ENCODE data around the gene PSMD1.

The PSMD1 gene

DNA sequence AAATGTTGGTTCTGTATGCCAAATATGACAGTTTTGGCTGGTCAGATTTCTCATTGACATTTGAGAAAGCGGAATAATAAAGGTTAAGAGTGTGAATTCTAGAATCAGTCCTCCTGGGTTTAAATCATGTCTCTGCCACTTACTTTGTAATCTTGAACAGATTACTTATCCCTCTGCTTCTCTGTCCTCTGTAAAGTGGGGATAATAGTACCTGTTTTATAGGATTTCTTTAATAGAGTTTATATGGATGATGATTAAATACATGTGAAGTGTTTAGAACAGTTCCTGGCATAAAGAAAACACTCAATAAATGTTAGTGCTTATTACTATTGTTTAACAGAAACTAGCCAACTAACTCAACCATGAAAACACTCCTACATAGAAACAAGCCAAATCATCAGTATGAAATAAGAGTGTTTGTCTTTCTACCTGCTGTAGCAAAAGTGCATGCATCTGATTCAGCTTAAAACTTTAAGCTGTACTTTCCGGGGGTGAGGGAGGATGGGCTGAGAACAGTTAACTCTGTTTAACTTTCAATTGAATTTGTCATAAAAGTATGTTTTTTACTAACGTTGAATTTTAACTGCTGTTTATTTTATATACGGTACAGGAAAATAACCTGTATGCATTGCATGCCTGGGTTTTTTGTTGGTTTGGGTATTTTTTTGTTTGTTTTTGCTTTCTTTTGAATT, 61.4 kb downstream of the PSMD1 start:
- peaks cover 4% of the 10 kb centered on the region for H3K36me3 Mint-ChIP-seq (ENCODE audit: insufficient read depth)

DNA sequence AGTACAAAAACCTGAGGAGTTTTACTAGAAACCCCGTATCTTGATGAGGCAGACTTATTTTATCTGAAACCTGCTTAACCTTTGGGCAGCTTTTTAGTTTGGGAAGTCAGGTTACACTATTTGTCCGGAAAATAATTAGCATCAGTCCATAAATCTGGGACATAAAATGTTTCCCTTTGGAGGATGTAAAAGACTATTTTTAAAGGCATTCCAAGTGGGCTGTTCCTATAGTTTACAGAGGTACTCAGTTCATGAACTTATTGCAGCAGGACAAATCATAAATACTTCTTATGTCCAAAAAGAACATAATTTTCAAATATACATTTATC, 61.9 kb downstream of the PSMD1 start:
- no peaks in the 10 kb centered on the region for H3K9me3 Mint-ChIP-seq
- no peak overlapping the region for H3K27ac Mint-ChIP-seq (ENCODE audit: low read depth)
- ATAC-seq (replicated peaks; ENCODE audit: extremely low read depth, poor library complexity, severe bottlenecking) (no peak), DNase-seq (ENCODE audit: low spot score in 2 of 2) (no peak)
- peaks cover 6% of the 10 kb centered on the region for H3K4me1 Mint-ChIP-seq
- H3K4me3 Mint-ChIP-seq: no peak overlapping the region
- no peaks in the 10 kb centered on the region for H3K27me3 Mint-ChIP-seq
- H3K36me3 Mint-ChIP-seq (ENCODE audit: insufficient read depth): peaks cover 2% of the 10 kb centered on the region

More for the DNA sequence above, 61.4 kb downstream of the PSMD1 start:
- no peak for DNase-seq (ENCODE audit: low spot score in 2 of 2)
- Mint-ChIP-seq H3K27ac (ENCODE audit: low read depth) (no peak overlapping the region), H3K4me1 (peaks cover 6% of the 10 kb centered on the region), H3K4me3 (no peak overlapping the region), H3K9me3 (no peaks in the 10 kb centered on the region), H3K27me3 (no peaks in the 10 kb centered on the region)
- ATAC-seq (replicated peaks; ENCODE audit: extremely low read depth, poor library complexity, severe bottlenecking): no peak

DNA sequence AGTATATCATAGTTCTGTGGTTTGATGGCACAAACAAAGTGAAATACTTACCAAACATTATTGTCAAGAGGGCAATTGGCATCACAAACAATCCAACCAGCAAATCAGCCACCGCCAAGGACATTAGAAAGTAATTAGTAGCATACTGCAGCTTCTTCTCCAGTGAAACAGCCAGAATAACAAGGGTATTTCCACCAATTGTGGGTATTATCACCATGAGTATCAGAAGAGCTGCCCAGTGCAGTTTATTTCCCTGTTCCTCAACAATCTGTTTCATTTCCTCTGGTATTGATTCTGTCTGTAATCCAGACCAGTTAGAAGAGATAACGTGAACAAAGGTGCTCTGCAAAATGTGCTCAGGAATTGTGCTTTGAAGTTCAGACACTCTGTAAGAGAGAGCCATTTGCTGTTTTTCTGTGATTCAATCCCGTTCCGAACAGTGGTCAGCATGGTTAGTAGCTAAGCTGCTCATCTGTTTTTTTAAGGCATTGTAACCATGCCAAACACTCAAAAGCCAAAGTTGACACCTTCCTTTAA, 66.8 kb downstream of the PSMD1 start:
- ATAC-seq (replicated peaks; ENCODE audit: extremely low read depth, poor library complexity, severe bottlenecking) (no peak), DNase-seq (ENCODE audit: low spot score in 2 of 2) (no peak)
- no peak overlapping the region for H3K4me3 Mint-ChIP-seq
- no peaks in the 10 kb centered on the region for H3K27me3 Mint-ChIP-seq
- no peaks in the 10 kb centered on the region for H3K9me3 Mint-ChIP-seq
- no peak overlapping the region for H3K27ac Mint-ChIP-seq (ENCODE audit: low read depth)
- H3K4me1 Mint-ChIP-seq: peaks cover 6% of the 10 kb centered on the region
- H3K36me3 Mint-ChIP-seq (ENCODE audit: insufficient read depth): no peaks in the 10 kb centered on the region

DNA sequence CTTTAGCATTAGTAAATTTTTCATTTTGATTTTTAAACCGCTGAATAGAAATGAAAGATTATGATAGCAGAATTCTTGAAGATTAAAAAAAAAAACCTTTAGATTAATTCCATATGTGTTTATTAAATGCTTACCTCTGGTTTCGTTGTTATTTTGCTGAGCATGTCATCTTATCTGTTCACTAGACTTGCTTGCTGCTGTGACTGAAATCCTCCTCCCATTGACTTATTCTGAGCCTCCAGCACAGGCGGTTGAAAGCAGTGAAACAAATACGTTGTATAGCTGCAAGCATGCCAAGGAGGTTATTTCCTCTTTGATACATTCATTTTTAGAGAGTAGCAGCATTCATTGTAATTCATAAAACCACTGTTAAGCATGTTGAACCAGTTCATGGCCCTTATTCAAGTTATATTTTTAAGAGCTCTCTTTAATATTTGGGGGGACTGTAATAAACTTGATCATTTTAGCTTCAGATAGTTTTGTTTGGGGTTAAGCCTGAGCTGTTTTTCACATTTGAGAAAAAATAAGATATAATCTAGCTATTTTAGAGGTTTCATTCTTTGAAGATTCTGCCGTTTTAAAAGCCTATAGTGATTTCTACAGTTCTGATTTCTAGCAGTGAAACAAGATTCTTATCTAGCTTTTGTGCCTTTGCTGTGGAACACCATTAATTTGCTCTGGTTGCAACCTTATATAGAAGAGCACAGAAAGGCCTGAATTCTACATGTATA, 68.3 kb downstream of the PSMD1 start, which contains the start of gene HTR2B:
Gene HTR2B, minus strand, starts transcription at position 205 of the 731 bp plus-strand sequence. CDS start 1,278 bp downstream, outside the sequence.
- Mint-ChIP-seq H3K9me3 (no peaks in the 10 kb centered on the region), H3K4me1 (peaks cover 6% of the 10 kb centered on the region), H3K36me3 (ENCODE audit: insufficient read depth) (no peaks in the 10 kb centered on the region), H3K27me3 (no peaks in the 10 kb centered on the region), H3K4me3 (no peak within 1 kb of the TSS), H3K27ac (ENCODE audit: low read depth) (peak within 1 kb of the TSS; percentile 7)
- ATAC-seq (replicated peaks; ENCODE audit: extremely low read depth, poor library complexity, severe bottlenecking): no peak
- DNase-seq (ENCODE audit: low spot score in 2 of 2): no peak

DNA sequence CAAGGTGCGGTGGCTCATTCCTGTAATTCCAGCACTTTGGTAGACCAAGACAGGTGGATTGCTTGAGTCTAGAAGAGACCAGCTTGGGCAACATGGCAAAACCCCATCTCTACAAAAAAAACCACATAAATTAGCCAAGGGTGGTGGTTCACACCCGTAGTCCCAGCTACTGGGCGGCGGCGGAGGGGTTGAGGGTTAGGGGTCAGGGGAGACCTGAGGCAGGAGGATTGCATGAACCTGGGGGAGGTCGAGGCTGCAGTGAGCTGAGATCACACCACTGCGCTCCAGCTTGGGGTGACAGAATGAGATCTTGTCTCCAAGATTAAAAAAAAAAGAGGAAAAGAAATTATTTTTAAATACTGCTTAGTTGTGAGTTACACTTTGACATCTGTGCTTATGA, 69.5 kb downstream of the PSMD1 start:
- Mint-ChIP-seq H3K27me3 (no peaks in the 10 kb centered on the region), H3K9me3 (no peaks in the 10 kb centered on the region), H3K36me3 (ENCODE audit: insufficient read depth) (no peaks in the 10 kb centered on the region), H3K4me3 (no peak overlapping the region), H3K27ac (ENCODE audit: low read depth) (no peak overlapping the region), H3K4me1 (peaks cover 6% of the 10 kb centered on the region)
- ATAC-seq (replicated peaks; ENCODE audit: extremely low read depth, poor library complexity, severe bottlenecking): no peak
- DNase-seq (ENCODE audit: low spot score in 2 of 2): no peak

DNA sequence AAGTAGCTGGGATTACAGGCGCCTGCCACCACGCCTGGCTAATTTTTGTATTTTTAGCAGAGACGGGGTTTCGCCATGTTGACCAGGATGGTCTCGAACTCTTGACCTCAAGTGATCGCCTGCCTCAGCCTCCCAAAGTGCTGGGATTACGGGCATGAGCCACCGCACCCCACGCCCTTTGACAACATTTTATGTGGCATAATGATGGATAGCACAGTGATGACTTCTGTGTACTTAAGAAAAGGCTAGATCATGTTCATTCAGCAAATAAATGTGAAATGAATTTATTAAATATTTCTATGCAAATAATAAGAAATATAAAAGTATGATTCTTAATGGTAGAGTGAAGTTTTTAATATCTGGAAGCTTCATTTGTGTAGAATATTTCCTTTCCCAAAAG, 70.8 kb downstream of the PSMD1 start:
- no peaks in the 10 kb centered on the region for H3K27me3 Mint-ChIP-seq
- no peak overlapping the region for H3K4me3 Mint-ChIP-seq
- DNase-seq (ENCODE audit: low spot score in 2 of 2): no peak
- H3K4me1 Mint-ChIP-seq: peaks cover 7% of the 10 kb centered on the region
- no peak for ATAC-seq (replicated peaks; ENCODE audit: extremely low read depth, poor library complexity, severe bottlenecking)
- no peak overlapping the region for H3K27ac Mint-ChIP-seq (ENCODE audit: low read depth)
- no peaks in the 10 kb centered on the region for H3K9me3 Mint-ChIP-seq
- H3K36me3 Mint-ChIP-seq (ENCODE audit: insufficient read depth): no peaks in the 10 kb centered on the region

DNA sequence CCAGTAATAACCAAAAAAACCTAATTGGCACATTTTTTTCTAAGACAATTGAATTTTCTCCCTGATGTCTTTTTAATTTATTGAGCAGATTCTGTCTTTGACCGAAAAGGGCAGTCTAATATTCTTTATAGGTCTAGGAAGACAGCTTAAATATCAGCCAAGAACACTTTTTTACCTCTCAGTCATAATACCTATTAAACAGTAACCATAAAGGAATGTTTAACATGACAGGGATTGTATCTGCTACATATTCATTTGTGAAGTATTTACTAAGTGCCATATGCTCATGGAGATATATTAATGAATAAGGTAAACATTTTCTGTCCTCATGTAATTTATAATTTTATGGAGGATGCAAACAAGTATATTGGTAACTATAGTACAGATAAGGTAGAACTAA, 71.3 kb downstream of the PSMD1 start:
- no peak for ATAC-seq (replicated peaks; ENCODE audit: extremely low read depth, poor library complexity, severe bottlenecking)

DNA sequence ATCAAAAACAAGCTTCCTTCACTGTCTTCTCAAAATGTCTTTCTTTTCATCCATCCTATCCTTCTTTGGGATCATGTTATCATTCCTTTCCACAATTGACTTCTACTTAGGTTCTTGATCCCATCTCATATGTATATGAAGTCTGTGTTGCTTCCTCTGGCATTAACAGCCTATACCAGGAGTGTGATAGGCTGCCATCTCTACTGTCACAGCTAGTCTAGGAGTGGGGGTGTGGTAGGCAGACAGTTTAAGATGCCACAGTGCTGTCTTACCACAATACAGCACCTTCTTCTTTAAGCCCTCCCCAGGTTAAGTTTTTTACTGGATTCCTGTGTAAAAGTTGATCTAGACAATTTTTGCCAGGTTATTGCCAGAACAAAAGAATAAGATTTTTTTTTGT, 71.9 kb downstream of the PSMD1 start:
- no peaks in the 10 kb centered on the region for H3K27me3 Mint-ChIP-seq
- no peak overlapping the region for H3K27ac Mint-ChIP-seq (ENCODE audit: low read depth)
- no peak for ATAC-seq (replicated peaks; ENCODE audit: extremely low read depth, poor library complexity, severe bottlenecking)
- H3K36me3 Mint-ChIP-seq (ENCODE audit: insufficient read depth): no peaks in the 10 kb centered on the region
- no peak for DNase-seq (ENCODE audit: low spot score in 2 of 2)
- peaks cover 12% of the 10 kb centered on the region for H3K4me1 Mint-ChIP-seq
- no peaks in the 10 kb centered on the region for H3K9me3 Mint-ChIP-seq
- no peak overlapping the region for H3K4me3 Mint-ChIP-seq

More for the DNA sequence above, 71.3 kb downstream of the PSMD1 start:
- Mint-ChIP-seq H3K9me3 (no peaks in the 10 kb centered on the region), H3K36me3 (ENCODE audit: insufficient read depth) (no peaks in the 10 kb centered on the region), H3K4me3 (no peak overlapping the region), H3K27me3 (no peaks in the 10 kb centered on the region), H3K4me1 (peaks cover 11% of the 10 kb centered on the region), H3K27ac (ENCODE audit: low read depth) (no peak overlapping the region)
- DNase-seq (ENCODE audit: low spot score in 2 of 2): no peak

DNA sequence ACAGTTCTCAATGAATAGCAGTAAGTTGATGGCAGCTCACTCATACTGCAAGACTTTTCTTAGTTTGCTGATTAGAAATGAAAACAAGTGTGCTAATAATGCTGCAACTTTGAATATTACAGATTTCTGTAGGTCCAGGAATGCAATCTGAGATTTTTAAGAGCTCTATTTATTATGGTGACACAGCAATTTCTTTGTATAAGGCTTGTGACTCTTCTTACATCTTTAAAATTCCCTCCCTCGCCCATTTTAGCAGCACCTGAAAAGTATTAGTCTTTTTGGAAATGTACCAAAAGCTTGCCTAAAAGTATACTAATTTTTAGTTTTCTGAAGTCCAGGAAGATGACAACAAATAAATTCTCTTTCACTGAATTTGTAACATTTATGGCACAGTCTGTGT, 72.5 kb downstream of the PSMD1 start:
- no peak overlapping the region for H3K27ac Mint-ChIP-seq (ENCODE audit: low read depth)

DNA sequence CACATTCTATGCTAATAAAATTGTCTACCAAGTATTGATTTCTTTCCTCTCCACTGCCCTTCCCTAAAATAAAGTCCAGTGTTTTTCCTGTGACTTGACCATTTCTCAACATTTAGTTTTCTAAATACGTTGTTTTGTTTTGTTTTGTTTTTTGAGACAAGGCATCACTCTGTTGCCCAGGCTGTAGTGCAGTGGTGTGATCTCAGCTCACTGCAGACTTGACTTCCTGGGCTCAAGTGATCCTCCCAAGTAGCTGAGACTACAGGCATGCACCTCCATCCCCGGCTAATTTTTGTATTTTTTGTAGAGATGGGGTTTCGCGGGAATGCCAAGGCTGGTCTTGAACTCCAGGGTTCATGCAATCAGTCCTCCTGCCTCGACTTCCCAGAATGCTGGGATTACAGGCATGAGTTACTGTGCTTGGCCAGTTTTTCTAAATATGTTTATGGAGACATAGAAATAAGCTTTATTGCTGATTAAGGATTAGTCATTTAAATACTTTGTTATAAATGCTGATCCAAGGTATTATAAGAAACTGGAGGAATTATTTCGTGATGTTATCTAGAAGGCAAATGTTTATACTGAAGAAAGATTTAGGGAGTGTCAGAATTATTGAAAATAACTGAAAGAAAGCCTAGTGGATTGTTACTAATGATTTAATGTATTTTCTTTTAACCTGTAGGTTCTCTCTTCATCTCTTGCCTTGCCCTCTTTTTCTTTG, 73.8 kb downstream of the PSMD1 start:
- Mint-ChIP-seq H3K27ac (ENCODE audit: low read depth) (no peak overlapping the region), H3K36me3 (ENCODE audit: insufficient read depth) (no peaks in the 10 kb centered on the region), H3K27me3 (no peaks in the 10 kb centered on the region), H3K9me3 (no peaks in the 10 kb centered on the region), H3K4me3 (no peak overlapping the region), H3K4me1 (peaks cover 14% of the 10 kb centered on the region)
- DNase-seq (ENCODE audit: low spot score in 2 of 2) (no peak), ATAC-seq (replicated peaks; ENCODE audit: extremely low read depth, poor library complexity, severe bottlenecking) (no peak)

More for the DNA sequence above, 72.5 kb downstream of the PSMD1 start:
- H3K36me3 Mint-ChIP-seq (ENCODE audit: insufficient read depth): no peaks in the 10 kb centered on the region
- H3K4me3 Mint-ChIP-seq: no peak overlapping the region
- H3K4me1 Mint-ChIP-seq: peaks cover 14% of the 10 kb centered on the region
- no peak for DNase-seq (ENCODE audit: low spot score in 2 of 2)
- H3K9me3 Mint-ChIP-seq: no peaks in the 10 kb centered on the region
- H3K27me3 Mint-ChIP-seq: no peaks in the 10 kb centered on the region
- no peak for ATAC-seq (replicated peaks; ENCODE audit: extremely low read depth, poor library complexity, severe bottlenecking)

DNA sequence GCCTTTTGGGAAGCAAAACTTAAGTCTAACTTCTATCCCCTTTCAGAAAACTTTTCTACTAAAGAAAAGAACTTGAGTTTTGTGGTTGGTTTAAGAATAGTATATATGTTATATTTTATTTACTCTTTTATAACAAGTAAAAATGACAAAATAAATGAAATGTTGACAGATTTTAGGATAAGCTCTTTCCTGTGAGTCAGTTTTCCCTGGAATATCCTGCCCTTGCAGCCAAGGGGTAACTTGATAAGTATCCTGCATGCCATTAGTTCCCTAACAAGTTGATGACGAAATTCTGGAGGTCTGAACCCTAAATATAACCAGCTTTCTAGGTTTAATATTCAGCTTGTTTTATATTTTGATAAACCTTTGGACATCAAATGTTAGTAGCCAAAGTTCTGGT, 75.5 kb downstream of the PSMD1 start:
- no peak overlapping the region for H3K27ac Mint-ChIP-seq (ENCODE audit: low read depth)
- DNase-seq (ENCODE audit: low spot score in 2 of 2): no peak
- no peaks in the 10 kb centered on the region for H3K36me3 Mint-ChIP-seq (ENCODE audit: insufficient read depth)
- peaks cover 14% of the 10 kb centered on the region for H3K4me1 Mint-ChIP-seq
- ATAC-seq (replicated peaks; ENCODE audit: extremely low read depth, poor library complexity, severe bottlenecking): no peak
- H3K4me3 Mint-ChIP-seq: no peak overlapping the region
- no peaks in the 10 kb centered on the region for H3K27me3 Mint-ChIP-seq
- no peaks in the 10 kb centered on the region for H3K9me3 Mint-ChIP-seq

DNA sequence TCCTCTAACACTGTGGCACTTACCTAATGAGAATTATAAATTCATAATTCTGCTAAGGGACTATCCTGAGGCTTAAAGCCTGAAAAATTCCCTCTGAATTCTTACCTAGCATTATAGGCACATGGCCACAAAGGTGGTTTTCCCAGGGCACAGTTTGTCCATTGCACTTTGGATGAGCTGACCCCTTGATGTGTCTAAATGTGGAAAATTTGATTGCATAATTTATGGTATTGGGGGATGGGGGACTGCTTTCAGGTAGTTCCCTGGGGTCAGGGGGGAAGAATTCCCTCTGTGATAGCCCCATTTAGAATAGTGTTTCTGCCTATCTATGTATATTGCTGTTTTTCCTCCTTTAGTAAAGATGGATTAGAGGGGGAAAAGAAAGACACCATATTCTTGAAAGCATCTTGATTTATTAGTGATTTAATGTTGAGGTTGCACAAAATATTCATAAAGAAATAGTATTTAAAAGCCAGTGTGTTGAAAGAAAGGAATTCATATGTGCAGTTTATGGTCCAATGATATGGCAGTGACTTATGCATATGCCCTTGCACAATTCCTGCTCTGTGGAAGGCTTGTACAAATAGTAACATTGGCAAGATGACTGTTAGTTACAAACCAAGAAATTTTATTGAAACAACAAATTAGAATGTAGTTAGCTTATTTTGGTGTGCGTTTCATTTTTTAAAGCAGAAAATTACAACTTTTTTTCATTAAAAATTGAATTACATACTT, 76.9 kb downstream of the PSMD1 start:
- Mint-ChIP-seq H3K36me3 (ENCODE audit: insufficient read depth) (peaks cover 5% of the 10 kb centered on the region), H3K27ac (ENCODE audit: low read depth) (no peak overlapping the region), H3K4me3 (no peak overlapping the region), H3K4me1 (peaks cover 14% of the 10 kb centered on the region), H3K27me3 (no peaks in the 10 kb centered on the region), H3K9me3 (no peaks in the 10 kb centered on the region)
- no peak for ATAC-seq (replicated peaks; ENCODE audit: extremely low read depth, poor library complexity, severe bottlenecking)
- DNase-seq (ENCODE audit: low spot score in 2 of 2): no peak

Data from central memory CD8-positive, alpha-beta T cell (primary cell).